B cell (primary cell): ENCODE measurements around the gene FADS2. TPM values are rescaled to one million over a fixed set of nuclear protein-coding genes. Genes with fewer than 3 reads are reported as not detected.

Experiments
- ATAC-seq: fragments of 200-7000 bp; cut with Tn5 transposase; one replicate; pipeline ENCODE4 v1.10.0; 2021; ENCODE audit warnings: low read depth, mild to moderate bottlenecking, moderate number of reproducible peaks, moderate library complexity
- CTCF ChIA-PET: fragments of 350-600 bp; sonication (Branson Sonifier 250); formaldehyde crosslinking; loops from one replicate; lab custom pipeline; 2021; ENCODE audit warnings: antibody characterized with exemption, inconsistent platforms; lab: Charles Lee
- POLR2A ChIA-PET: fragments of 350-600 bp; sonication (Branson Sonifier 250); formaldehyde crosslinking; loops from one replicate; lab custom pipeline; 2021; ENCODE audit warnings: antibody characterized with exemption; lab: Charles Lee
- DNase-seq: peaks from one replicate; pipeline ENCODE4 v3.0.0; 2013
- H2AFZ ChIP-seq: 2 replicates; pipeline ENCODE4 v1.6.1; 2012; ENCODE audit warnings: mild to moderate bottlenecking, low read depth, low read length; ENCODE audit not compliant: insufficient read depth, poor library complexity, severe bottlenecking
- H3K27ac ChIP-seq, 2 donors: 1 replicate in 1 of 2; 2 replicates in 1 of 2; pipeline ENCODE4 v1.5.1; 2012 to 2013; ENCODE audit warnings: low read length in 2 of 2, mild to moderate bottlenecking in 2 of 2, moderate library complexity in 1 of 2
- H3K27me3 ChIP-seq, 4 experiments: fragments of 200-600 bp in 1 of 4; sonication (generic) in 1 of 4; replicated peaks in 1 of 4; 1 replicate in 2 of 4; 2 replicates in 2 of 4; pipeline versions ENCODE4 v1.6.1 to v1.7.0; 2013 to 2016; ENCODE audit warnings: low read length in 3 of 4, mild to moderate bottlenecking in 2 of 4, mixed read lengths in 1 of 4, moderate library complexity in 1 of 4; ENCODE audit not compliant: insufficient read depth in 4 of 4, control insufficient read depth in 3 of 4; ENCODE audit errors: control extremely low read depth in 1 of 4
- H3K36me3 ChIP-seq, 2 experiments: replicated peaks in 1 of 2; 1 replicate in 1 of 2; 2 replicates in 1 of 2; pipeline versions ENCODE4 v1.6.1 to v1.7.1; 2013; ENCODE audit warnings: low read length in 1 of 2; ENCODE audit not compliant: insufficient read depth in 2 of 2, control insufficient read depth in 1 of 2; ENCODE audit errors: control extremely low read depth in 1 of 2, extremely low read depth in 1 of 2
- H3K4me1 ChIP-seq, 2 donors: fragments of 200-600 bp in 1 of 2; sonication (generic) in 1 of 2; 1 replicate in 1 of 2; 2 replicates in 1 of 2; pipeline versions ENCODE4 v1.5.1 to v1.6.1; 2013 to 2017; ENCODE audit warnings: low read length in 2 of 2; ENCODE audit not compliant: control insufficient read depth in 2 of 2, insufficient read depth in 2 of 2
- H3K4me2 ChIP-seq: replicated peaks from 2 replicates; pipeline ENCODE3; 2012; ENCODE audit warnings: mild to moderate bottlenecking, low read depth, low read length; ENCODE audit not compliant: poor library complexity, severe bottlenecking
- H3K4me3 ChIP-seq, 5 experiments: fragments of 200-600 bp in 1 of 5; sonication (generic) in 1 of 5; 1 replicate in 3 of 5; 2 replicates in 2 of 5; pipeline versions ENCODE4 v1.5.1 to v1.7.0; 2011 to 2016; ENCODE audit warnings: low read length in 4 of 5, mild to moderate bottlenecking in 4 of 5, low read depth in 2 of 5, control low read depth in 1 of 5, moderate library complexity in 1 of 5; ENCODE audit not compliant: insufficient read depth in 1 of 5; ENCODE audit errors: control extremely low read depth in 1 of 5, extremely low read depth in 1 of 5
- H3K79me2 ChIP-seq: fragments of 200-600 bp; sonication (generic); one replicate; pipeline ENCODE4 v1.6.0; 2016; ENCODE audit warnings: low read length; ENCODE audit not compliant: control insufficient read depth, insufficient read depth
- H3K9ac ChIP-seq: fragments of 200-600 bp; sonication (generic); 2 replicates; pipeline ENCODE4 v1.6.1; 2017; ENCODE audit warnings: mild to moderate bottlenecking, low read length, moderate library complexity
- H3K9me3 ChIP-seq, 3 donors: one replicate each; pipeline versions ENCODE4 v1.6.1 to v1.7.1; 2013; ENCODE audit warnings: low read length in 2 of 3; ENCODE audit not compliant: control insufficient read depth in 2 of 3, insufficient read depth in 1 of 3; ENCODE audit errors: control extremely low read depth in 1 of 3
- H4K20me1 ChIP-seq: 2 replicates; pipeline ENCODE4 v1.6.0; 2012; ENCODE audit warnings: mild to moderate bottlenecking, low read length; ENCODE audit not compliant: insufficient read depth, control insufficient read depth, poor library complexity, severe bottlenecking
- H3K27ac Mint-ChIP-seq: one replicate; pipeline ENCODE4 v1.8.0; 2021; ENCODE audit warnings: mixed read lengths
- H3K27me3 Mint-ChIP-seq: one replicate; pipeline ENCODE4 v1.8.0; 2021; ENCODE audit warnings: mixed read lengths
- H3K4me1 Mint-ChIP-seq: one replicate; pipeline ENCODE4 v1.8.0; 2021; ENCODE audit warnings: mixed read lengths
- H3K4me3 Mint-ChIP-seq: one replicate; pipeline ENCODE4 v1.8.0; 2021; ENCODE audit warnings: mixed read lengths
- H3K9me3 Mint-ChIP-seq: one replicate; pipeline ENCODE4 v1.8.0; 2022; ENCODE audit warnings: mixed read lengths; ENCODE audit not compliant: insufficient read depth
- EZH2 ChIP-seq: IDR thresholded peaks from 2 replicates; pipeline ENCODE4 v1.6.1; 2012; ENCODE audit warnings: borderline replicate concordance, low read depth, mild to moderate bottlenecking, moderate library complexity, low read length; ENCODE audit not compliant: insufficient read depth, poor library complexity, severe bottlenecking
- WGBS: methylation state at CpG from one replicate; pipeline ENCODE4 v1.1.5; 2013; ENCODE audit warnings: missing lambda C conversion rate; ENCODE audit not compliant: insufficient coverage; 5-methylcytosine and 5-hydroxymethylcytosine counted together
- intact Hi-C: fragments of 100-400 bp; cut with micrococcal nuclease; formaldehyde crosslinking; loops from one replicate; pipeline ENCODE4 v1.10.0; 2022
- polyA plus RNA-seq: library from polyadenylated mRNA; depleted of rRNA; stranded (reverse); fragments of >200 nt; gene quantifications from 2 replicates; pipeline ENCODE4 v1.2.3, GENCODE V29; 2012
- total RNA-seq, 2 donors: library from RNA; stranded (reverse); fragments of 120-200 nt in 1 of 2; gene quantifications; 1 replicate in 1 of 2; 2 replicates in 1 of 2; pipeline versions ENCODE4 v1.2.3 to v1.2.4, GENCODE V29; 2013 to 2022
- TF ChIP-seq, protein P1 (sequence below): fragments of 200-600 bp; IDR thresholded peaks from one replicate; pipeline ENCODE4 v1.8.0; 2022; ENCODE audit warnings: antibody characterized with exemption, mild to moderate bottlenecking

FADS2 gene
- total and polyA plus RNA-seq, 2 donors (not counting 1 experiment from before 2014, with no cell fraction given): 1.5 to 5.9 TPM

DNA sequence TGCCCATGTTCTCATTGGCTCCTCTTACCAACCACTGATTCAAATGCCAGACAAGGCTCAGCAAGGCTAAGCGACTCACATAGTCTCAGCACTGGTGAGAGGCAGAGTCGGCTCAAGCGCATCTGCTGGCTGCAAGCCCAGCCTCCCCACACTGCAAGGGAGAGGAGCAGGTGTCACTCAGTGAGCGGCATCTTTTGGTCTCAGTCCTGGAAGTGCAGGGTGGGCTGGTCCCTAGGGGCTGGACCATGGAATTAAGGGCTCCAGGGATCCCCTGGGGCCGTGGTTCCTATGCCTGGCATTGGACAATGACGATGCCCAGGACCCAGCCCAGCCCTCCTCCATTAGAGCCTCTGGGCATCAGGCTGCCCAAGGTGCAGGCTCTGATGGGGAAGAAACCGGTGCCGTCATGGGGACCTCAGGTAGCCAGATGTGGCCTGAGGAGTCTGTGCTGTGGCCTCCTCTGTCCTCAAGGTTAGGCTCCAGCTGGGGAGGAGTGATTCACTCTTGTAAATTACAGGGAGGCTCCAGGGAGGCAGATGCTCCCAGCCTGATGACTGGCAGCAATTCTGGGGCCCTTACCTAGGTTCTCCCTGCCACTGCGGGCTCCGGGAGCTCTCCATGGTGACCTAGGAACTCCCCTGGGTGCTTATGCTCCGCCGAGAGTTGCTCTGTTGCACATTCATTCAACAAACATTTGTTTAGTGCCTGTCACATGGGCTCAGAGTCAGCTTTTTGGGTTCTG, 28.0 kb downstream of the FADS2 start:
- no peaks in the 10 kb centered on the region for H3K4me1 Mint-ChIP-seq
- Histone ChIP-seq H3K27ac (no peak overlapping the region), H3K4me2 (no peak overlapping the region), H4K20me1 (no peaks in the 10 kb centered on the region), H3K4me1 (no peaks in the 10 kb centered on the region), H3K27me3 (no peaks in the 10 kb centered on the region), H3K79me2 (no peaks in the 10 kb centered on the region), H3K9ac (no peak overlapping the region), H3K4me3 (no peak overlapping the region), H3K36me3 (no peaks in the 10 kb centered on the region), H2AFZ (no peak overlapping the region), H3K9me3 (no peaks in the 10 kb centered on the region)
- ATAC-seq: no peak
- TF ChIP-seq, protein P1, sequence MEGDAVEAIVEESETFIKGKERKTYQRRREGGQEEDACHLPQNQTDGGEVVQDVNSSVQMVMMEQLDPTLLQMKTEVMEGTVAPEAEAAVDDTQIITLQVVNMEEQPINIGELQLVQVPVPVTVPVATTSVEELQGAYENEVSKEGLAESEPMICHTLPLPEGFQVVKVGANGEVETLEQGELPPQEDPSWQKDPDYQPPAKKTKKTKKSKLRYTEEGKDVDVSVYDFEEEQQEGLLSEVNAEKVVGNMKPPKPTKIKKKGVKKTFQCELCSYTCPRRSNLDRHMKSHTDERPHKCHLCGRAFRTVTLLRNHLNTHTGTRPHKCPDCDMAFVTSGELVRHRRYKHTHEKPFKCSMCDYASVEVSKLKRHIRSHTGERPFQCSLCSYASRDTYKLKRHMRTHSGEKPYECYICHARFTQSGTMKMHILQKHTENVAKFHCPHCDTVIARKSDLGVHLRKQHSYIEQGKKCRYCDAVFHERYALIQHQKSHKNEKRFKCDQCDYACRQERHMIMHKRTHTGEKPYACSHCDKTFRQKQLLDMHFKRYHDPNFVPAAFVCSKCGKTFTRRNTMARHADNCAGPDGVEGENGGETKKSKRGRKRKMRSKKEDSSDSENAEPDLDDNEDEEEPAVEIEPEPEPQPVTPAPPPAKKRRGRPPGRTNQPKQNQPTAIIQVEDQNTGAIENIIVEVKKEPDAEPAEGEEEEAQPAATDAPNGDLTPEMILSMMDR: no peak
- no peak for TF ChIP-seq EZH2
- POLR2A ChIA-PET: no interaction called here
- no peaks in the 10 kb centered on the region for H3K27me3 Mint-ChIP-seq
- H3K4me3 Mint-ChIP-seq: no peak overlapping the region
- H3K27ac Mint-ChIP-seq: no peak overlapping the region
- CTCF ChIA-PET: interaction anchor here (0.9 kb wide), 1 partner anchor 251 kb away, joined by 3 read pairs; no protein-coding TSS in a partner anchor
- intact Hi-C loops: no loop called here
- 96% methylated on average over 10 of the region's 12 CpGs for WGBS
- H3K9me3 Mint-ChIP-seq: no peaks in the 10 kb centered on the region
- DNase-seq: no peak

GRCh38 chr11:61860054-61860903, 32.2 kb downstream of the FADS2 start:
- H3K27ac ChIP-seq: no peak overlapping the region
- no peak overlapping the region for H3K4me2 ChIP-seq
- DNase-seq (no peak), ATAC-seq (no peak)
- TF ChIP-seq, protein P1: no peak
- TF ChIP-seq EZH2: no peak
- H3K4me1 Mint-ChIP-seq: no peaks in the 10 kb centered on the region
- H3K9me3 ChIP-seq: no peaks in the 10 kb centered on the region
- POLR2A ChIA-PET: no interaction called here
- 97% methylated on average over 13 of the region's 16 CpGs for WGBS
- no peaks in the 10 kb centered on the region for H3K79me2 ChIP-seq
- intact Hi-C loops: no loop called here
- no peaks in the 10 kb centered on the region for H3K36me3 ChIP-seq
- no peaks in the 10 kb centered on the region for H3K27me3 Mint-ChIP-seq
- CTCF ChIA-PET: no interaction called here
- H3K27ac Mint-ChIP-seq: no peak overlapping the region
- H3K4me3 ChIP-seq: no peak overlapping the region
- no peak overlapping the region for H2AFZ ChIP-seq
- H4K20me1 ChIP-seq: no peaks in the 10 kb centered on the region
- H3K27me3 ChIP-seq: no peaks in the 10 kb centered on the region
- H3K4me3 Mint-ChIP-seq: no peak overlapping the region
- H3K9me3 Mint-ChIP-seq: no peaks in the 10 kb centered on the region
- H3K4me1 ChIP-seq: no peaks in the 10 kb centered on the region
- H3K9ac ChIP-seq: no peak overlapping the region
